Neural crest cell (in vitro differentiated cells): ENCODE measurements around the gene GYG1. TPM values are rescaled to one million over a fixed set of nuclear protein-coding genes. Genes with fewer than 3 reads are reported as not detected.

Experiments
- DNase-seq: peaks from one replicate; pipeline ENCODE4 v3.0.0; 2021; ENCODE audit warnings: low read depth, mixed read lengths, low spot score
- H3K27ac Mint-ChIP-seq: one replicate; pipeline ENCODE4 v1.8.0; 2021; ENCODE audit warnings: mild to moderate bottlenecking, mixed read lengths; ENCODE audit not compliant: unreplicated experiment
- H3K27me3 Mint-ChIP-seq: 2 replicates; pipeline ENCODE4 v1.8.0; 2021; ENCODE audit warnings: low read depth, mild to moderate bottlenecking, mixed read lengths
- H3K36me3 Mint-ChIP-seq: 2 replicates; pipeline ENCODE4 v1.8.0; 2021; ENCODE audit warnings: low read depth, mild to moderate bottlenecking, mixed read lengths
- H3K4me1 Mint-ChIP-seq: 2 replicates; pipeline ENCODE4 v1.8.0; 2021; ENCODE audit warnings: mixed read lengths
- H3K4me3 Mint-ChIP-seq: one replicate; pipeline ENCODE4 v1.8.0; 2021; ENCODE audit warnings: mild to moderate bottlenecking, mixed read lengths
- H3K9me3 Mint-ChIP-seq: 2 replicates; pipeline ENCODE4 v1.8.0; 2021; ENCODE audit warnings: mixed read lengths
- total RNA-seq: library from RNA; stranded (reverse); gene quantifications from 2 replicates; pipeline ENCODE4 v1.2.1, GENCODE V29; 2021
- TF ChIP-seq, protein P1 (sequence below): fragments of 200-600 bp; sonication (generic); conservative IDR thresholded peaks from 2 replicates; pipeline ENCODE4 v1.5.0; 2021; ENCODE audit warnings: antibody characterized with exemption, mild to moderate bottlenecking

Gene GYG1
- total RNA-seq, 1 donor from 2014 or later, result 27.1 TPM

DNA sequence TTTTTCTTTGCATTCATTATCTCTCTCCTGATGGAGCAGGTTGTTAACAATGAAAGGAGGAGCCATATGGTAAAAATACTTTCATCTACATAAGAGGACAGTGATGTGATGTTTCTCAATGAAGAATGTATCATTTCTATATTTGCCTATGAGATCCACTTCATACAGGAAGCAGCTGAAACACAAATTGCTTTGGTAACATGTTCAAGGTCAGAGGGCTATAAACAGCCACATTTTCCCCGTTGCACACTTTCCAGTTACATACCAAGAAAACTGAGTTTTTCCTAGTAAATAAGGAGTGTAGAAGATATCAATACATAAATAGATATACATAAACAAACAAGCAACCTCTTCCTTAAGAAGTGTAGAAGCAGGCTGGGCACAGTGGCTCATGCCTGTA lies 32.6 kb upstream of the GYG1 start:
- no peaks in the 10 kb centered on the region for H3K36me3 Mint-ChIP-seq
- TF ChIP-seq, protein P1, sequence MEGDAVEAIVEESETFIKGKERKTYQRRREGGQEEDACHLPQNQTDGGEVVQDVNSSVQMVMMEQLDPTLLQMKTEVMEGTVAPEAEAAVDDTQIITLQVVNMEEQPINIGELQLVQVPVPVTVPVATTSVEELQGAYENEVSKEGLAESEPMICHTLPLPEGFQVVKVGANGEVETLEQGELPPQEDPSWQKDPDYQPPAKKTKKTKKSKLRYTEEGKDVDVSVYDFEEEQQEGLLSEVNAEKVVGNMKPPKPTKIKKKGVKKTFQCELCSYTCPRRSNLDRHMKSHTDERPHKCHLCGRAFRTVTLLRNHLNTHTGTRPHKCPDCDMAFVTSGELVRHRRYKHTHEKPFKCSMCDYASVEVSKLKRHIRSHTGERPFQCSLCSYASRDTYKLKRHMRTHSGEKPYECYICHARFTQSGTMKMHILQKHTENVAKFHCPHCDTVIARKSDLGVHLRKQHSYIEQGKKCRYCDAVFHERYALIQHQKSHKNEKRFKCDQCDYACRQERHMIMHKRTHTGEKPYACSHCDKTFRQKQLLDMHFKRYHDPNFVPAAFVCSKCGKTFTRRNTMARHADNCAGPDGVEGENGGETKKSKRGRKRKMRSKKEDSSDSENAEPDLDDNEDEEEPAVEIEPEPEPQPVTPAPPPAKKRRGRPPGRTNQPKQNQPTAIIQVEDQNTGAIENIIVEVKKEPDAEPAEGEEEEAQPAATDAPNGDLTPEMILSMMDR, result no peak
- peaks cover 8% of the 10 kb centered on the region for H3K27me3 Mint-ChIP-seq
- DNase-seq, result no peak
- no peaks in the 10 kb centered on the region for H3K9me3 Mint-ChIP-seq
- peaks cover 10% of the 10 kb centered on the region for H3K4me1 Mint-ChIP-seq
- no peak overlapping the region for H3K4me3 Mint-ChIP-seq
- no peak overlapping the region for H3K27ac Mint-ChIP-seq

DNA sequence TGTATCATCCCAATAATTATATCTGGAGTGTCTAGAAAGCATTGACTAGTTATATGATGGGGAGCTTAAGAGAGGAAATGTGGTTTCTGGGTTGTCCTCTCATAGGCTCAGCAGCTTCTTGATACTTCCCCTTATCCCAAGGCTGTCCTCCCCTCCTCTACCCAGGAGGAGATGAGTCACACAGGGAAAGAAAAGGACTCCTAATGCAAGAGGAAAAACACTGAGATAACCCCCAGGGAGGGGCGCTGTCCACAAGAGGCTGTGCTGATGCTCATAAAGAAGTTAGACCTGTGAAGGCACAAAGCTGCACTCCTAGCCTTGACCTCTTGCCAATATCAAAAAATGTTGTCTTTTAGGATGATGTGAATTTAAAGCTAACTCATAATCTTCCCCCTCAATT lies 28.8 kb upstream of the GYG1 start:
- Mint-ChIP-seq H3K27ac (no peak overlapping the region), H3K4me3 (no peak overlapping the region), H3K9me3 (no peaks in the 10 kb centered on the region), H3K27me3 (peaks cover 8% of the 10 kb centered on the region), H3K36me3 (no peaks in the 10 kb centered on the region), H3K4me1 (no peaks in the 10 kb centered on the region)
- TF ChIP-seq, protein P1, result no peak
- no peak for DNase-seq

DNA sequence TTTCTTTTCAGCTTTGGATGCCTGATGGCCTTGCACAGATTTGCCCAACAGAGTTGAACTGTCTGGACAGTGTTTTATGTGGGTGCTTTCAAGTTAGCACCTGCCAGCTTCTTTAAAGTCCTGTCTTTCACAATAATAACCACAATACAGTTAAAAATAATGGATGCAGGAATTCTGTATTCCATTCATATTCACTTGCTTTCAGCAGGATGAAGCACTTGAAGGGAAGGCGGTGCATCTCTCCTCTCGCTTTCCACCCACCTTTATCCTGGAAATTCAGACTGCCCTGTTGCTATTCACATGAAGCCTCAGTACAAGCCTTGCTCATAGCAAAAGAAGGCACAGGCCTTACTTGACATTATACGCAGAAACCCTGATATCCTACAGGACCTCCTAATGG lies 26.5 kb upstream of the GYG1 start:
- H3K4me3 Mint-ChIP-seq, result no peak overlapping the region
- H3K4me1 Mint-ChIP-seq, result no peaks in the 10 kb centered on the region
- no peak for DNase-seq
- no peaks in the 10 kb centered on the region for H3K9me3 Mint-ChIP-seq
- TF ChIP-seq, protein P1, result no peak
- no peak overlapping the region for H3K27ac Mint-ChIP-seq
- no peaks in the 10 kb centered on the region for H3K36me3 Mint-ChIP-seq
- H3K27me3 Mint-ChIP-seq, result peaks cover 8% of the 10 kb centered on the region

DNA sequence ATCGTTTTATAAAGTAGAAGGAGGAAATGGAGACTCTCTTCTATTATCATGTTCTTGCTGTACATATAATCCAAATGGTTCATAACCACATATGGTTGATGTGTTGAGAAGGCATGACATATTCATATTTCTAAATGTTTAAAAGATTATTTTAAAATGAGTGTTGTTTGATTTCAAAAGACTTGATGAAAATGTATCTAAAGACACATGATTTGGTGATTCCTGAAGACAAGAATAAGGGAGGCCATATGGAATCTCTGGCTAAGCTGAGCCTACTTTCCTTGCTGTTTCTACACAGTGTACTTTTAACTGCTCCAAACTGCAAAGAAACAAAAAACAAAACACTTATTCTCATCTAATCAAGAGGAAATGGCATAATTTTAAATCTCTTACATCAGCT lies 23.0 kb upstream of the GYG1 start:
- DNase-seq, result no peak
- TF ChIP-seq, protein P1, result no peak
- Mint-ChIP-seq H3K4me3 (no peak overlapping the region), H3K27me3 (peaks cover 4% of the 10 kb centered on the region), H3K4me1 (peaks cover 10% of the 10 kb centered on the region), H3K27ac (no peak overlapping the region), H3K36me3 (no peaks in the 10 kb centered on the region), H3K9me3 (no peaks in the 10 kb centered on the region)

DNA sequence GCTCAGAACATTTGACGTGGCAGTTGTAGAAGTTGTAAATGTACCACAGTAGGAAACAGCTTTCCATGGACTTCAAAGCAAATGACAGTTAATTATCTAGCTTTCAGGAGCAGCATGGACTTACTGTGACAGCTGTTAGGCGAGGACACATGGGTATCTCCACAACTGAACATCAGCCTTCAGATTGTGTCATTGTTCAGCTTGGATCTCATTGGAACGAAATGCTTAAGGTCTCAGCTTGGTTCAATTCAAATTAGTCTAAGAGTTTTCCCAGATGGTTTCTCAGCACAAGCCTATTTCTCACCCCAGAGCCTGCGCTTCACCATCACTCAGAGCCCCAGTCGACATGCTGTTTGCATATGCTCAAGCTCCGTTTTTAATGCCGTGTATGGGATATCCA lies 21.1 kb upstream of the GYG1 start:
- peaks cover 10% of the 10 kb centered on the region for H3K4me1 Mint-ChIP-seq
- H3K9me3 Mint-ChIP-seq, result no peaks in the 10 kb centered on the region

More for the DNA sequence above, 21.1 kb upstream of the GYG1 start:
- Mint-ChIP-seq H3K36me3 (no peaks in the 10 kb centered on the region), H3K27ac (no peak overlapping the region), H3K4me3 (no peak overlapping the region), H3K27me3 (no peaks in the 10 kb centered on the region)
- TF ChIP-seq, protein P1, result no peak
- no peak for DNase-seq
